ENCODE measurements around the gene NPM3. TPM values are rescaled to one million over a fixed set of nuclear protein-coding genes. Genes with fewer than 3 reads are reported as not detected.

NPM3 gene
- total and polyA plus RNA-seq, 2 of the 4 experiments (the other 2 are of a cell fraction), result 84.1 to 112 TPM

- Histone ChIP-seq H4K91ac (ENCODE audit: insufficient read depth, low read depth, low read length) (no peak overlapping the region), H2BK5ac (ENCODE audit: low read depth, low read length, poor library complexity, severe bottlenecking) (no peak overlapping the region), H3K18ac (ENCODE audit: low read depth, low read length) (no peak overlapping the region), H3K4me3 (ENCODE audit: insufficient read depth, low read depth, low read length) (no peak overlapping the region), H3K36me3 (ENCODE audit: control insufficient read depth, insufficient read depth, low read length) (no peaks in the 10 kb centered on the region), H4K8ac (ENCODE audit: low read depth in 2 of 2, low read length in 2 of 2) (no peak overlapping the region), H2BK120ac (ENCODE audit: low read depth, low read length) (no peak overlapping the region), H3K14ac (replicated peaks; ENCODE audit: low read depth, low read length) (no peak overlapping the region), H3K4ac (ENCODE audit: low read depth, low read length) (no peak overlapping the region), H2BK20ac (ENCODE audit: low read depth, low read length) (no peak overlapping the region), H2AK5ac (ENCODE audit: low read depth, low read length) (no peak overlapping the region), H2BK15ac (ENCODE audit: low read depth, low read length) (no peak overlapping the region), H3K56ac (ENCODE audit: extremely low read depth, insufficient read depth, low read length) (no peak overlapping the region), H3K4me1 (ENCODE audit: control insufficient read depth, insufficient read depth, low read length) (no peaks in the 10 kb centered on the region), H2AK9ac (replicated peaks; ENCODE audit: low read depth, low read length, poor library complexity) (no peak overlapping the region), H3K9me3 (ENCODE audit: control insufficient read depth, insufficient read depth, low read length) (no peaks in the 10 kb centered on the region), H3K27me3 (ENCODE audit: control insufficient read depth, insufficient read depth, low read length) (peaks cover 73% of the 10 kb centered on the region), H2AFZ (replicated peaks; ENCODE audit: low read length, poor library complexity) (no peak overlapping the region), H3K27ac (ENCODE audit: insufficient read depth, low read length) (no peak overlapping the region), H3K9ac (ENCODE audit: low read depth, low read length) (no peak overlapping the region), H3K9me1 (ENCODE audit: insufficient read depth, low read length) (no peaks in the 10 kb centered on the region; the same call in 1 of the 2 replicates), H3K79me1 (ENCODE audit: low read depth in 1 of 2, low read length in 2 of 2) (no peaks in the 10 kb centered on the region), H4K20me1 (ENCODE audit: insufficient read depth, low read length) (no peaks in the 10 kb centered on the region), H3K4me2 (ENCODE audit: low read depth, low read length) (no peak overlapping the region), H3K23ac (ENCODE audit: low read depth, low read length) (no peak overlapping the region), H4K5ac (ENCODE audit: low read depth, low read length) (no peak overlapping the region)
- intact Hi-C loops (cut with micrococcal nuclease) (no loop called here), in situ Hi-C loops (cut with MboI; ENCODE audit: low sequenced_read_pairs) (no loop called here), dilution Hi-C loops (cut with HindIII; ENCODE audit: low sequenced_read_pairs, unreplicated experiment) (no loop called here)
- ChIA-PET POLR2A (ENCODE audit: unreplicated experiment) (no interaction called here), CTCF (interaction anchor here (1.0 to 1.1 kb wide), 2 partner anchors 11 to 22 kb away, joined by 3 to 4 read pairs; no protein-coding TSS in a partner anchor)
- WGBS, 2 experiments (ENCODE audit: extremely low coverage in 2 of 2, insufficient read length in 1 of 2), result no CpG with 5 or more reads among the region's 2 CpGs
- BruUV-seq (replicated peaks), result no TSS peak
- DNase-seq (no peak), ATAC-seq (ENCODE audit: low read depth) (no peak)
- no peak for TF ChIP-seq CHD1 (IDR thresholded peaks at IDR 0.05; ENCODE audit: low read depth, low read length)
- TF ChIP-seq MAFK (IDR thresholded peaks at IDR 0.05; ENCODE audit: low read depth, low read length), result no peak
- TF ChIP-seq USF2 (IDR thresholded peaks at IDR 0.05; ENCODE audit: low read depth, low read length), result no peak
- no peak for TF ChIP-seq BHLHE40 (IDR thresholded peaks at IDR 0.05; ENCODE audit: low read depth, low read length)
- no peak for TF ChIP-seq RCOR1 (IDR thresholded peaks at IDR 0.05; ENCODE audit: insufficient replicate concordance, low read length)
- TF ChIP-seq POLR2A (IDR thresholded peaks at IDR 0.05; ENCODE audit: low read depth, low read length), result no peak
These were observed 24.4 kb downstream of the NPM3 start for GRCh38 chr10:101758858-101759257.
